Measurements from ENCODE around the gene PTOV1. TPM values are rescaled to one million over a fixed set of nuclear protein-coding genes. Genes with fewer than 3 reads are reported as not detected.

The PTOV1 gene
- polyA plus RNA-seq, 1 experiment: 67.6 TPM

- no peak for DNase-seq (ENCODE audit: low read depth)
- ChIA-PET CTCF (no interaction called here), POLR2A (no interaction called here)
- Histone ChIP-seq H3K36me3 (ENCODE audit: control insufficient read depth, insufficient read depth, low read length) (peaks cover 39% of the 10 kb centered on the region), H3K27me3 (ENCODE audit: control insufficient read depth, insufficient read depth, low read length) (no peaks in the 10 kb centered on the region), H3K4me3 (ENCODE audit: low read depth, low read length) (no peak overlapping the region)
- TF ChIP-seq, protein P1, sequence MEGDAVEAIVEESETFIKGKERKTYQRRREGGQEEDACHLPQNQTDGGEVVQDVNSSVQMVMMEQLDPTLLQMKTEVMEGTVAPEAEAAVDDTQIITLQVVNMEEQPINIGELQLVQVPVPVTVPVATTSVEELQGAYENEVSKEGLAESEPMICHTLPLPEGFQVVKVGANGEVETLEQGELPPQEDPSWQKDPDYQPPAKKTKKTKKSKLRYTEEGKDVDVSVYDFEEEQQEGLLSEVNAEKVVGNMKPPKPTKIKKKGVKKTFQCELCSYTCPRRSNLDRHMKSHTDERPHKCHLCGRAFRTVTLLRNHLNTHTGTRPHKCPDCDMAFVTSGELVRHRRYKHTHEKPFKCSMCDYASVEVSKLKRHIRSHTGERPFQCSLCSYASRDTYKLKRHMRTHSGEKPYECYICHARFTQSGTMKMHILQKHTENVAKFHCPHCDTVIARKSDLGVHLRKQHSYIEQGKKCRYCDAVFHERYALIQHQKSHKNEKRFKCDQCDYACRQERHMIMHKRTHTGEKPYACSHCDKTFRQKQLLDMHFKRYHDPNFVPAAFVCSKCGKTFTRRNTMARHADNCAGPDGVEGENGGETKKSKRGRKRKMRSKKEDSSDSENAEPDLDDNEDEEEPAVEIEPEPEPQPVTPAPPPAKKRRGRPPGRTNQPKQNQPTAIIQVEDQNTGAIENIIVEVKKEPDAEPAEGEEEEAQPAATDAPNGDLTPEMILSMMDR (IDR thresholded peaks at IDR 0.05; ENCODE audit: insufficient read depth, low read depth, low read length): no peak
Observed at GRCh38 chr19:49837009-49837310, 14.0 kb upstream of the PTOV1 start.

- H3K36me3 ChIP-seq (ENCODE audit: control insufficient read depth, insufficient read depth, low read length): peaks cover 34% of the 10 kb centered on the region
- H3K27me3 ChIP-seq (ENCODE audit: control insufficient read depth, insufficient read depth, low read length): no peaks in the 10 kb centered on the region
- TF ChIP-seq, protein P1 (IDR thresholded peaks at IDR 0.05; ENCODE audit: insufficient read depth, low read depth, low read length): no peak
- H3K4me3 ChIP-seq (ENCODE audit: low read depth, low read length): no peak overlapping the region
- ChIA-PET CTCF (no interaction called here), POLR2A (no interaction called here)
- DNase-seq (ENCODE audit: low read depth): no peak
Observed at GRCh38 chr19:49837425-49837824, 13.5 kb upstream of the PTOV1 start.

DNA sequence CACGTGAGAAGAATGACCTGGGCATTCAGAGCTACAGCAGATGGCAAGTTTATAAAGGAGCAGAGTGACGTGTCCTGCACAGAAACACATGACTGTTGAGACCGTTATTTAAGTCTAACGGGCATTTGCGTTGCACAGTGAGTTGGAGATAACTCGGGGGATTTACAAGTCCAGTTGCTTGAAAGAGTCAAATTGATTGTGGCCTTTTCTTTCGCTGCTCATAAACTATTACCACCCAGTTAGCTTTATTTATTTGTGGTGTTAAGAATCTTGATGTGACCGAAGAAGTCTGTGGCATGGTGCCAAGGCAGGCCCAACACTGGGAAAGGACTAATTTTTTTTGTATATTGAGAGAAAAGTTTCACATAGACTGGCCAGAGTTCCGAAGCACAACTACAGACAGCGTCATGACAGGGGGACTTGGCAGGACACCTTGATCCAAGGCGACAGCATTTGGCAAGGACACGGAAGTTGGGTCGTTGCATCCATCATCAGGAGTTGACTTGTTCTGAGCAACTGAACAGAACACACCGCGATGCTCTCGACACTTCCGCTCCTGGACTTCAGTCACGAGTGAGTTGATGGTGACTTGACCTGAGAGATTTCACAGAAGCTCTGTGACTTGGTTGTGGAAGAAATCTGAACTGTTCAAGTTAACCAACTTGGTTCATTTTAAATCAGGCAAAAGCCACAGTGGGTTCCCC lies 11.9 kb upstream of the PTOV1 start:
- POLR2A ChIA-PET: no interaction called here
- H3K36me3 ChIP-seq (ENCODE audit: control insufficient read depth, insufficient read depth, low read length): peaks cover 30% of the 10 kb centered on the region

DNA sequence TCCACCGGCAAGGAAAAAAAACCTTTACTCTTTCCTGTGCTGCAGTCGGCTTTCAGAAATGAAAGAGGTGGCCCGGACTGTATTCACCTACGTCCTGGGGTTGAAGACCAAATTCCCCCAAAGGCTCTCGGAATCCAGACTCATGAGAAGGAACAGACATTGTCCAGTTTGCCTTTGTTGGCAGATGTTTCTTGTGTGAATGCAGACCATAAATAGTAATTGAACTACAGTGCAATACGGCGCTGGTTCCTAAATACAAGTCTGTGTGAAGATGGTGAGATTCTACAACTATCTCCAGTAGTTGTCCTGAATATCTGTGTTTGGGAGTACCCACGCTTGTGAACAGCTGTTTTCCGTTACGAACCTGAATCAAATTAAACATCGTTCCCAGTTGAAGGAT lies 11.2 kb upstream of the PTOV1 start:
- ChIA-PET CTCF (no interaction called here), POLR2A (no interaction called here)
- Histone ChIP-seq H3K36me3 (ENCODE audit: control insufficient read depth, insufficient read depth, low read length) (peaks cover 29% of the 10 kb centered on the region), H3K4me3 (ENCODE audit: low read depth, low read length) (no peak overlapping the region), H3K27me3 (ENCODE audit: control insufficient read depth, insufficient read depth, low read length) (no peaks in the 10 kb centered on the region)
- TF ChIP-seq, protein P1 (IDR thresholded peaks at IDR 0.05; ENCODE audit: insufficient read depth, low read depth, low read length): no peak
- DNase-seq (ENCODE audit: low read depth): no peak

More for the DNA sequence above, 11.9 kb upstream of the PTOV1 start:
- CTCF ChIA-PET: no interaction called here
- Histone ChIP-seq H3K27me3 (ENCODE audit: control insufficient read depth, insufficient read depth, low read length) (no peaks in the 10 kb centered on the region), H3K4me3 (ENCODE audit: low read depth, low read length) (no peak overlapping the region)
- TF ChIP-seq, protein P1 (IDR thresholded peaks at IDR 0.05; ENCODE audit: insufficient read depth, low read depth, low read length): no peak
- no peak for DNase-seq (ENCODE audit: low read depth)

DNA sequence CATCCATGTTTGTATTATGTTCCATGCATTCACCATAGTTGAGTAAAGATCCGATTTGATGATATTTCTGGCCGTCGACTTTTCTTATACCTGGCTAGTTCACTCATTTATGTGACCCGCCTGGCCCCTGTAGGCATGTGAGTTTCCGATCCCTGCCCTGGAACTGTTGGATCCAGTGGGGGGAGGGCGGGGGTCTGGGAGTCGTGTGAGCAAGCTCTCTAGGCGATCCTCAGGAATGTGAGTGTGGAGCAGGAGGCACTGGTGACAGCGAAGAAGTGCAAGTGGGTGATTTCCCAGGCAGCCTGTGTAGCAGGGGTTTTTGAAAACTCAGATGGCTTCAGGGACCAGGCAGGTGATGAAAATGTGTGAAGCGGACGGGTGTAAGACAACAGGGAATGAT lies 10.6 kb upstream of the PTOV1 start:
- ChIA-PET CTCF (no interaction called here), POLR2A (no interaction called here)
- TF ChIP-seq, protein P1 (IDR thresholded peaks at IDR 0.05; ENCODE audit: insufficient read depth, low read depth, low read length): no peak
- Histone ChIP-seq H3K27me3 (ENCODE audit: control insufficient read depth, insufficient read depth, low read length) (no peaks in the 10 kb centered on the region), H3K36me3 (ENCODE audit: control insufficient read depth, insufficient read depth, low read length) (peaks cover 25% of the 10 kb centered on the region), H3K4me3 (ENCODE audit: low read depth, low read length) (no peak overlapping the region)
- no peak for DNase-seq (ENCODE audit: low read depth)
